GM18520 (cell line): ENCODE results near the gene ZNF665.
"Not testable (repeated sequence)": the region's sequence is repeated elsewhere in the genome, so short reads cannot be mapped to it uniquely, and the experiment has no call there.

Source experiments
- ATAC-seq: cut with Tn5 transposase; IDR thresholded peaks from one replicate; pipeline ENCODE4 v1.9.1; 2021; ENCODE audit not compliant: unreplicated experiment

ZNF665 gene

GRCh38 chr19:53158119-53158656 lies 35.0 kb downstream of the ZNF665 start:
- ATAC-seq: no peak

DNA sequence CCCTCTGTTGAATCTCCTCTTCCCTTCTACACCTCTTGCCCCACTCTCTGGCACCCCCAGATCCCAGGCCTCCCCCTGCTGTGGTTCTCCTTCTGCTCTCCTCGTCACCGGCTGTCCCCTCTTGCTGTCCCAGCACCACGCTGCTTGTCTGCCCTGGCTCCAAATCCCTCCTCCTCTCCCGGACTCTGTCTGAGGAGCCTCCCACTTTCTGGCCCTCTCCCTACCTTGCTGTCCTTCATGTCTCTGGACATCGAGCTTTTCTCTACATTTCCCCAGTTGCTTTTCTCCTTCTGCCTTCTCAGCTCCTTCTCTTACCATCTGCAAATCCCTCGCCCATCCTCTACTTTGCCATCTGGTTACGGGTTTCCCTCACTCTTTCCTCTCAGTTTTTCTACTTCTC lies 35.5 kb downstream of the ZNF665 start:
- no peak for ATAC-seq

DNA sequence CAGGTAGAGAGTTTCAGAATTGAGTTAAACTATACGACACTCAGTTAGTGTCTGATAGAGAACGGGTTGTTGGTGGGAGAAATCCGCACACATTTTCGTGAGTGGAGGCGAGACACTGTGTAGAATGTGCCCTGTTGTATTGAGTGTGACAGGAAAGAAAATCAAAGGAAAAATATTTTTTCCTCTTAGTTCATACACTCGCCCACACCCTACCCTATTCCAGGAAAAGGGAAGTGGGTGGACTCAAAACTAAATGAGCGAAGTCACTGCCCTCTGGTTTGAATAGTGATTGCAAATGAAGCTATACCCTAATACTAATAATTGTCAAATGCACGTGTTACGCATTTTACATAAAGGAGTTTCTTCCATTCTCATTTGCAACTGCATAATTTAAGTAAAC lies 36.3 kb downstream of the ZNF665 start:
- ATAC-seq: no peak

GRCh38 chr19:53147645-53148044 lies 45.5 kb downstream of the ZNF665 start:
- ATAC-seq: no peak

DNA sequence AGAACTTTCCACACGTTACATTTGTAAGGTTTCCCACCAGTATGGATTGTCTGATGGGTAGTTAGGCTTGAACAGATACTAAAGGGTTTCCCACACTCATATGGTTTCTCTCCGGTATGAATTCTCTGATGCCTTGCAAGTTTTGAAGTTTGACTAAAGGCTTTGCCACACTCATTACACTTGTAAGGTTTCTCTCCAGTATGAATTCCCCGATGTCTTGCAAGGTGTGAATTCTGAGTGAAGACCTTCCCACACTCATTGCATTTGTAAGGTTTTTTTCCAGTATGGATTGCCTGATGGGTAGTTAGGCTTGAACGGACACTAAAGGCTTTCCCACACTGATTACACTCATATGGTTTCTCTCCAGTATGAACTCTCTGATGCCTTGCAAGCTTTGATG lies 52.8 kb downstream of the ZNF665 start:
- ATAC-seq: no peak

DNA sequence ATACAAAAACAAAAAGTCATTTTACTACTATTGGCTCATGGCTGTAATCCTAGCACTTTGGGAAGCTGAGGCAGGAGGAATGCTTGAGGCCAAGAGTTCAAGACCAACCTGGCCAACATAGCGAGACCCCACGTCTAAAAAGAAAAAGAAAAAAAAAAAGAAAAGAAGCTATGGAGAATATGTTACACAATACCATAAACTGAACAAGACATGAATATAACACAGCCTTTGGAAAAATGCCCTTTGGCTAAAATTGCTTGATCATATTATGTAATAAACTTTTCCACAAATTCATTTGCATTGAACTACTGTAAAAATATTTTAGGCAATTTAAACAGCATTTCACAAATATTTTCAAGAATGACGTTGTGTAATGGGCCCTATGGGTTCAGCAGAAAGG lies 56.7 kb downstream of the ZNF665 start:
- no peak for ATAC-seq

GRCh38 chr19:53132141-53132991 lies 60.8 kb downstream of the ZNF665 start, which contains the start of gene ZNF415:
Gene ZNF415 (minus strand): TSS chr19:53132910. CDS start chr19:53122676, 10,234 bp downstream.
- no peak for ATAC-seq

GRCh38 chr19:53131727-53132126 lies 61.4 kb downstream of the ZNF665 start:
- no peak for ATAC-seq

DNA sequence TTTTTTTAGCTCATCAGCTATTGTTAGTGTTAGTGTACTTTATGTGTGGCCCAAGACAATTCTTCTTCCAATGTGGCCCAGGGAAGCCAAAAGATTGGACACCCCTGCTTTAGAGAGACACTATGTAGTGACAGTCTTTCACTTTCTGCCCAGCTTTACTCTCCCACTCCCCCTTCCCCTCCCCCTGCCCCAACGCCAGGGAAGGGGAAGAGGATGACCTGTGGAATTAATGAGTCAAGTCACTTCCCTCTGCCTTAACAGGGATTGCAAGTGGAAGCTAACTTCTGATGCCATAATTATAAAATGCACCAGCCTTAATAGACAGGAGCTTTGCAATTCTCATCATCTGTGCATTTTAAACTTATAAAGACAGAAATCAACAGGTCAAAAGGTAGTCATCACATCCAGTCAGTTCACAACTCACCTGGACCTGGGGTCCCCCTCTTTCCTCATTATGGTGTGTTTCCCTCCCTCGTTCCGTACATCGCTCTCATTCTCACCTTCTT lies 62.0 kb downstream of the ZNF665 start:
- ATAC-seq: no peak

- no peak for ATAC-seq
Measured at GRCh38 chr19:53130506-53130905, 62.7 kb downstream of the ZNF665 start.

GRCh38 chr19:53126733-53127526 lies 66.2 kb downstream of the ZNF665 start:
- ATAC-seq: not testable (repeated sequence)

- ATAC-seq: no peak
Measured at GRCh38 chr19:53123400-53123799, 69.8 kb downstream of the ZNF665 start.
